Endothelial cell of umbilical vein (primary cell): Measurements from ENCODE around the gene TRAPPC10. TPM values are rescaled to one million over a fixed set of nuclear protein-coding genes. Genes with fewer than 3 reads are reported as not detected.

ENCODE experiments used
- BruUV-seq: library from RNA; stranded (reverse); fragments of 400-500 nt; replicated peaks from 2 replicates; lab custom pipeline; 2021; lab: Mats Ljungman, UMichigan
- CTCF ChIA-PET: fragments of 300-600, 350-600 bp; sonication (Branson Sonifier 250); formaldehyde crosslinking; loops from one replicate; lab custom pipeline; 2021; ENCODE audit warnings: antibody characterized with exemption, inconsistent platforms; lab: Charles Lee
- POLR2A ChIA-PET: fragments of 300-600, 350-600 bp; sonication (Branson Sonifier 250); formaldehyde crosslinking; loops from one replicate; lab custom pipeline; 2021; ENCODE audit warnings: antibody characterized with exemption, inconsistent platforms; lab: Charles Lee
- DNase-seq: peaks from one replicate; pipeline ENCODE4 v3.0.0-alpha.2; 2011; ENCODE audit warnings: low read depth, low spot score
- FAIRE-seq: peaks from 2 replicates; lab custom pipeline; 2011; peaks lifted over from hg19 to GRCh38; lab: Jason Lieb, UNC
- H2AFZ ChIP-seq: 2 replicates; pipeline ENCODE4 v1.6.0; 2012; ENCODE audit warnings: low read depth, low read length, control low read depth, inconsistent platforms
- H3K27ac ChIP-seq: 2 replicates; pipeline ENCODE4 v1.5.1; 2011; ENCODE audit warnings: low read depth, mild to moderate bottlenecking, control low read depth, low read length, moderate library complexity; ENCODE audit not compliant: insufficient read depth
- H3K27me3 ChIP-seq, 2 experiments: 2 replicates each; pipeline versions ENCODE4 v1.6.0 to v1.6.1; 2011; ENCODE audit warnings: low read length in 2 of 2, mixed read lengths in 1 of 2; ENCODE audit not compliant: control insufficient read depth in 2 of 2, insufficient read depth in 2 of 2
- H3K36me3 ChIP-seq, 2 experiments: 2 replicates in 1 of 2; 3 replicates in 1 of 2; pipeline ENCODE4 v1.5.1; 2011; ENCODE audit warnings: low read length in 2 of 2, mild to moderate bottlenecking in 1 of 2, moderate library complexity in 1 of 2; ENCODE audit not compliant: control insufficient read depth in 2 of 2, insufficient read depth in 2 of 2; ENCODE audit errors: extremely low read depth in 1 of 2
- H3K4me1 ChIP-seq: 3 replicates; pipeline ENCODE4 v1.5.1; 2011; ENCODE audit warnings: mild to moderate bottlenecking, low read length; ENCODE audit not compliant: control insufficient read depth, insufficient read depth; ENCODE audit errors: extremely low read depth
- H3K4me2 ChIP-seq: 2 replicates; pipeline ENCODE4 v1.6.1; 2011; ENCODE audit warnings: low read length, control low read depth, mixed read lengths; ENCODE audit not compliant: insufficient read depth
- H3K4me3 ChIP-seq, 3 experiments: fragments of 200-600 bp in 1 of 3; sonication (generic), shearing (Covaris generic) in 1 of 3; replicated peaks in 1 of 3; 2 replicates each; pipeline ENCODE4 v1.5.1; 2011 to 2016; ENCODE audit warnings: control low read depth in 3 of 3, low read length in 3 of 3, mild to moderate bottlenecking in 2 of 3, inconsistent platforms in 1 of 3, low read depth in 1 of 3, moderate library complexity in 1 of 3; ENCODE audit not compliant: insufficient read depth in 1 of 3
- H3K79me2 ChIP-seq: 2 replicates; pipeline ENCODE4 v1.6.0; 2012; ENCODE audit warnings: low read length, inconsistent platforms; ENCODE audit not compliant: control insufficient read depth, insufficient read depth
- H3K9ac ChIP-seq: replicated peaks from 2 replicates; pipeline ENCODE3; 2011; ENCODE audit warnings: low read length, control low read depth; ENCODE audit not compliant: insufficient read depth; ENCODE audit errors: extremely low read depth
- H3K9me1 ChIP-seq: replicated peaks from 3 replicates; pipeline ENCODE4 v1.6.0; 2011; ENCODE audit warnings: mild to moderate bottlenecking, low read length; ENCODE audit not compliant: control insufficient read depth, insufficient read depth; ENCODE audit errors: extremely low read depth
- H3K9me3 ChIP-seq: replicated peaks from 2 replicates; pipeline ENCODE4 v1.5.1; 2012; ENCODE audit warnings: low read length, inconsistent platforms; ENCODE audit not compliant: control insufficient read depth, insufficient read depth
- H4K20me1 ChIP-seq: replicated peaks from 2 replicates; pipeline ENCODE3; 2011; ENCODE audit warnings: mild to moderate bottlenecking, low read length; ENCODE audit not compliant: control insufficient read depth, insufficient read depth; ENCODE audit errors: extremely low read depth
- EZH2 ChIP-seq: IDR thresholded peaks from 2 replicates; pipeline ENCODE4 v1.6.1; 2012; ENCODE audit warnings: borderline replicate concordance, low read depth, mild to moderate bottlenecking, moderate library complexity, low read length, inconsistent platforms; ENCODE audit not compliant: severe bottlenecking
- FOS ChIP-seq: IDR thresholded peaks from 2 replicates; pipeline ENCODE4 v1.6.1; 2011; ENCODE audit warnings: mild to moderate bottlenecking, low read length, moderate library complexity, borderline replicate concordance; ENCODE audit not compliant: insufficient read depth
- GATA2 ChIP-seq: IDR thresholded peaks from 2 replicates; pipeline ENCODE4 v1.7.0; 2011; ENCODE audit warnings: low read depth, mild to moderate bottlenecking, moderate library complexity, mixed read lengths, low read length; ENCODE audit not compliant: insufficient read length, insufficient read depth
- JUN ChIP-seq: IDR thresholded peaks from 2 replicates; pipeline ENCODE4 v1.6.1; 2011; ENCODE audit warnings: borderline replicate concordance, low read depth; ENCODE audit not compliant: insufficient read length, insufficient read depth
- MYC ChIP-seq: IDR thresholded peaks from one replicate; pipeline ENCODE4 v1.6.1; 2011; ENCODE audit warnings: mild to moderate bottlenecking, low read depth, low read length
- POLR2A ChIP-seq: IDR thresholded peaks from 2 replicates; pipeline ENCODE4 v1.6.1; 2012; ENCODE audit warnings: low read depth, mild to moderate bottlenecking, control low read depth, low read length
- POLR2AphosphoS5 ChIP-seq: IDR thresholded peaks from 2 replicates; pipeline ENCODE4 v1.6.1; 2012; ENCODE audit warnings: low read depth, mild to moderate bottlenecking, control low read depth, low read length, moderate library complexity; ENCODE audit not compliant: insufficient read depth
- dilution Hi-C: fragments of 300-500 bp; cut with MboI; formaldehyde crosslinking; loops from one replicate; pipeline ENCODE4 v1.15.0; 2019; ENCODE audit warnings: low sequenced_read_pairs; ENCODE audit not compliant: extremely low pct_ligation_motif_present
- intact Hi-C: fragments of 100-400 bp; cut with micrococcal nuclease; formaldehyde crosslinking; loops from one replicate; pipeline ENCODE4 v1.10.0; 2022
- polyA plus RNA-seq, 4 experiments: library from polyadenylated mRNA; depleted of rRNA in 3 of 4; stranded (reverse) in 3 of 4; unstranded in 1 of 4; fragments of >200 nt; gene quantifications; 2 replicates each; pipeline versions ENCODE4 v1.2.1 to v1.2.3, GENCODE V29; 2011 to 2012; ENCODE audit warnings: missing spikeins in 1 of 4
- total RNA-seq: library from RNA; stranded (reverse); gene quantifications from 2 replicates; pipeline ENCODE4 v1.2.3, GENCODE V29; 2021
- TF ChIP-seq, protein P1 (sequence below): IDR thresholded peaks from 2 replicates; pipeline ENCODE4 v1.6.1; 2011; ENCODE audit not compliant: insufficient read depth, insufficient read length
- TF ChIP-seq, protein P2 (sequence below), 2 donors: IDR thresholded peaks; 1 replicate in 1 of 2; 2 replicates in 1 of 2; pipeline ENCODE4 v1.5.1; 2011; ENCODE audit warnings: low read length in 2 of 2, mild to moderate bottlenecking in 2 of 2, moderate library complexity in 2 of 2, control low read depth in 1 of 2, inconsistent platforms in 1 of 2, low read depth in 1 of 2; ENCODE audit not compliant: insufficient read depth in 1 of 2; ENCODE audit errors: extremely low read depth in 1 of 2

Gene TRAPPC10
- total and polyA plus RNA-seq, 2 donors (not counting 3 experiments of a cell fraction or from before 2014, with no cell fraction given), result 21.5 to 33.6 TPM

DNA sequence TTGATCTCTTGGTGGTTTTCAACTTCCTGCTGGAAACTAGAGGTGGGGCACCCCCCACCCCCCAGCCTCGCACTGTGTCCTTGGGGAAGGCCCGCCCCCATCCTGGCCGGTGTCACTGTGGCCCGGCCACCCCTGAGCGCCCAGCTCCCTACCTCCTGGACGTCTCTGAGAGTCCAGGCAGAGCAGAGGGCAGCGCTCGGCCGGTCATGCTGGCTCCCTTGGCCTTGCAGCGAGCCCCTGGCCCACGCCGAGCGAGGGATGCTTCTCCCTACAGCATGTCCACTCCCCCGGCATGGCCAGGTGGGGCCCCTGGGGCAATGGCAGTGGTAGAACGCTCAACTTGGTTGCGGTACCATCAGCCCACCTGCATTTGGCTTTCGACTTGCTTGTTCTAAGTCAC, 28.7 kb upstream of the TRAPPC10 start:
- Histone ChIP-seq H3K4me3 (no peak overlapping the region), H3K9ac (no peak overlapping the region), H3K27ac (no peak overlapping the region), H3K36me3 (peaks cover 0 to 6% of the 10 kb centered on the region in 2 experiments), H3K27me3 (peaks cover 3 to 4% of the 10 kb centered on the region in 2 experiments), H3K4me2 (no peak overlapping the region), H3K4me1 (no peaks in the 10 kb centered on the region), H2AFZ (no peak overlapping the region), H3K9me1 (no peaks in the 10 kb centered on the region), H3K9me3 (no peaks in the 10 kb centered on the region), H3K79me2 (no peaks in the 10 kb centered on the region), H4K20me1 (no peaks in the 10 kb centered on the region)
- dilution Hi-C loops (no loop called here), intact Hi-C loops (no loop called here)
- POLR2A ChIA-PET, result no interaction called here
- no peak for TF ChIP-seq EZH2
- TF ChIP-seq POLR2AphosphoS5, result no peak
- no peak for TF ChIP-seq MYC
- TF ChIP-seq POLR2A, result no peak
- no peak for TF ChIP-seq FOS
- TF ChIP-seq, protein P1, sequence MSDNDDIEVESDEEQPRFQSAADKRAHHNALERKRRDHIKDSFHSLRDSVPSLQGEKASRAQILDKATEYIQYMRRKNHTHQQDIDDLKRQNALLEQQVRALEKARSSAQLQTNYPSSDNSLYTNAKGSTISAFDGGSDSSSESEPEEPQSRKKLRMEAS, result no peak
- no peak for TF ChIP-seq JUN
- TF ChIP-seq, protein P2, sequence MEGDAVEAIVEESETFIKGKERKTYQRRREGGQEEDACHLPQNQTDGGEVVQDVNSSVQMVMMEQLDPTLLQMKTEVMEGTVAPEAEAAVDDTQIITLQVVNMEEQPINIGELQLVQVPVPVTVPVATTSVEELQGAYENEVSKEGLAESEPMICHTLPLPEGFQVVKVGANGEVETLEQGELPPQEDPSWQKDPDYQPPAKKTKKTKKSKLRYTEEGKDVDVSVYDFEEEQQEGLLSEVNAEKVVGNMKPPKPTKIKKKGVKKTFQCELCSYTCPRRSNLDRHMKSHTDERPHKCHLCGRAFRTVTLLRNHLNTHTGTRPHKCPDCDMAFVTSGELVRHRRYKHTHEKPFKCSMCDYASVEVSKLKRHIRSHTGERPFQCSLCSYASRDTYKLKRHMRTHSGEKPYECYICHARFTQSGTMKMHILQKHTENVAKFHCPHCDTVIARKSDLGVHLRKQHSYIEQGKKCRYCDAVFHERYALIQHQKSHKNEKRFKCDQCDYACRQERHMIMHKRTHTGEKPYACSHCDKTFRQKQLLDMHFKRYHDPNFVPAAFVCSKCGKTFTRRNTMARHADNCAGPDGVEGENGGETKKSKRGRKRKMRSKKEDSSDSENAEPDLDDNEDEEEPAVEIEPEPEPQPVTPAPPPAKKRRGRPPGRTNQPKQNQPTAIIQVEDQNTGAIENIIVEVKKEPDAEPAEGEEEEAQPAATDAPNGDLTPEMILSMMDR (IDR thresholded peaks at IDR 0.05; ENCODE audit: extremely low read depth in 1 of 2, insufficient read depth in 1 of 2, low read depth in 1 of 2, low read length in 2 of 2), result no peak
- no peak for TF ChIP-seq GATA2
- BruUV-seq, result no TSS peak
- CTCF ChIA-PET, result no interaction called here
- no peak for FAIRE-seq
- no peak for DNase-seq
